ENCODE data around the gene PCCA.
A peak's percentile ranks its signal among the peaks of the same experiment; 100 is the strongest.

The PCCA gene

GRCh38 chr13:100088644-100089464, at the start of gene PCCA:
Gene PCCA, plus strand, starts transcription at chr13:100089093. Its CDS starts 28 bp downstream, at chr13:100089121.
- peak; percentile 96 for DNase-seq (ENCODE audit: low spot score)
- TF ChIP-seq CTCF (IDR thresholded peaks at IDR 0.05; ENCODE audit: extremely low read depth, insufficient read depth, missing control alignments), result peak; percentile 4
- in situ Hi-C loops (cut with MboI; ENCODE audit: low pct_unique_long_range_greater_than_20kb, low sequenced_read_pairs, unreplicated experiment), result no loop called here

- in situ Hi-C loops (cut with MboI; ENCODE audit: low pct_unique_long_range_greater_than_20kb, low sequenced_read_pairs, unreplicated experiment), result no loop called here
- no peak for DNase-seq (ENCODE audit: low spot score)
- no peak for TF ChIP-seq CTCF (IDR thresholded peaks at IDR 0.05; ENCODE audit: extremely low read depth, insufficient read depth, missing control alignments)
Observed at GRCh38 chr13:100039740-100040139, 49.2 kb upstream of the PCCA start.

DNA sequence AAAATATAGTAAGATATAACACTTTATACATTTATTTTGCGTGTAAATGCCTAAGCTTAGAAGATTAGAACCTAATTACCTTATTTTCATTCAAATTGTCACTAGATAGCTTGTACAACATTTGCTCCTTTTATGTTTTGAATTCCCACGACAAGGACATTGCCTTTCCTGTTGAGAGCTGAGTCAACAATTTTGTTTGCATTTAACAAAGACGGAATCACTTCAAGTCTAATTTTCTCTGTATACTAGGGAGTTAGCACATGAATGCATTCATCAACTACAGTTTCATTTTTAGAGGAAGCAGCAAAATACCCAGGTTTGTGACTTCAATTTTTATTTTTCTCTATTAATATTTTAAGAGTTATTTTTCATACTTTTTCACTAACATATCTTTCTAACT, 48.7 kb upstream of the PCCA start:
- in situ Hi-C loops (cut with MboI; ENCODE audit: low pct_unique_long_range_greater_than_20kb, low sequenced_read_pairs, unreplicated experiment), result no loop called here
- DNase-seq (ENCODE audit: low spot score), result no peak
- TF ChIP-seq CTCF (IDR thresholded peaks at IDR 0.05; ENCODE audit: extremely low read depth, insufficient read depth, missing control alignments), result no peak

- in situ Hi-C loops (cut with MboI; ENCODE audit: low pct_unique_long_range_greater_than_20kb, low sequenced_read_pairs, unreplicated experiment), result no loop called here
- no peak for DNase-seq (ENCODE audit: low spot score)
- TF ChIP-seq CTCF (IDR thresholded peaks at IDR 0.05; ENCODE audit: extremely low read depth, insufficient read depth, missing control alignments), result no peak
Observed at GRCh38 chr13:100044936-100045335, 44.0 kb upstream of the PCCA start.

DNA sequence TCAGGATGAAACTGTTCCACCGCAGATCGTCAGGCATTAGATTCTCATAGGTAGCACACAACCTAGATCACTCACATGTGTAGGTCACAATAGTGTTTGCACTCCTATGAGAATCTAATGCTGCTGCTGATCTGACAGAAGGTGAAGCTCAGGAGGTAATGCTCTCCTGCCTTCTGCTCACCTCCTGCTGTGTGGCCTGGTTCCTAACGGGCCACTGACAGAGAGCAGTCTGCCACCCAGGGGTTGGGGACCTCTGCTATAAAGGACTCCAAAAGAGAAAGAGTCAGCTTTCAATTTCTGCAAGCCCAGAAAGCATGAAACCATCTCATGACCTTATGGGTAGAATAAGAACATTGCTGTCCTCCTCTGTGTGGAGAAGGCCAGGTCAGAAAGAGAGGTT, 43.5 kb upstream of the PCCA start:
- in situ Hi-C loops (cut with MboI; ENCODE audit: low pct_unique_long_range_greater_than_20kb, low sequenced_read_pairs, unreplicated experiment), result no loop called here
- DNase-seq (ENCODE audit: low spot score), result no peak
- TF ChIP-seq CTCF (IDR thresholded peaks at IDR 0.05; ENCODE audit: extremely low read depth, insufficient read depth, missing control alignments), result no peak

DNA sequence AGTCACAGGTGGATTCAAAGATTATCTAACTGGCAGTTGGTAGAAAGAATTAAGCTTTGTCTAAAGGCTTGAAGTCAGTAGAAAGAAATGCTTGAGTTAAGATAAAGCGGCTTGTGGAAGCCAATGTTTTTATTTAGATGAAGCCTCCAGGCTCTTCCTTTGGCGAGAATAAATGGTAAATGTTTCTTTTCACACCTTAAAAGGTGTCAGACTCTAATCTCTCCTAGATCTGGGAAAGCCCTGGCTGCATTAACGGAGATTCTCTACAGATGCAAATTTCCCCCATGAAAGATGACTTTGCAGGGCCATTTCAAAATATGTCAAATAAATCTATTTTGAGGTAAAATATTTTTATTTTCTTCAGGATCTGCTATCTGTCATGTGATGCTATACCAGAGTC, 37.8 kb upstream of the PCCA start:
- in situ Hi-C loops (cut with MboI; ENCODE audit: low pct_unique_long_range_greater_than_20kb, low sequenced_read_pairs, unreplicated experiment), result no loop called here
- no peak for DNase-seq (ENCODE audit: low spot score)
- no peak for TF ChIP-seq CTCF (IDR thresholded peaks at IDR 0.05; ENCODE audit: extremely low read depth, insufficient read depth, missing control alignments)
